ENCODE measurements around the gene ST6GALNAC4.

DNA sequence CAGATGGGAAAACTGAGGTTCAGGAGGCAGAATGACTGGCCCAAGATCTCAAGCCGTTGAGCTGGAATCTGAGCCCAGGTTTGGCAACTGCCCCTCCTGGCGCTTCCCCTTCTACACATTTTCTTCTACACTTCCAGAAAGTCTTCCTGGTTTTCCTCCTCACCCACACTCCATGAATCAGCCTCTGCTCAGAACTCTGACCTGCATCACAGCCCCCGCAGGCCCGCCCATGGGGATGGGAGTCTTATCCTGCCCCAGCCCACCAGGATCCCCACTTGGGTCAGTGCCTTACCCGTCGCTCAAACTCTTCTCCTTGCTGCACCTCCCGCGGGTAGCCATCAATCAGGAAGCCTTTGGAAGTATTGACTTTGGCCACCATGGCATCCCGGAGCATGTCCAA is 45.3 kb downstream of the ST6GALNAC4 start:
- TF ChIP-seq, protein P1, sequence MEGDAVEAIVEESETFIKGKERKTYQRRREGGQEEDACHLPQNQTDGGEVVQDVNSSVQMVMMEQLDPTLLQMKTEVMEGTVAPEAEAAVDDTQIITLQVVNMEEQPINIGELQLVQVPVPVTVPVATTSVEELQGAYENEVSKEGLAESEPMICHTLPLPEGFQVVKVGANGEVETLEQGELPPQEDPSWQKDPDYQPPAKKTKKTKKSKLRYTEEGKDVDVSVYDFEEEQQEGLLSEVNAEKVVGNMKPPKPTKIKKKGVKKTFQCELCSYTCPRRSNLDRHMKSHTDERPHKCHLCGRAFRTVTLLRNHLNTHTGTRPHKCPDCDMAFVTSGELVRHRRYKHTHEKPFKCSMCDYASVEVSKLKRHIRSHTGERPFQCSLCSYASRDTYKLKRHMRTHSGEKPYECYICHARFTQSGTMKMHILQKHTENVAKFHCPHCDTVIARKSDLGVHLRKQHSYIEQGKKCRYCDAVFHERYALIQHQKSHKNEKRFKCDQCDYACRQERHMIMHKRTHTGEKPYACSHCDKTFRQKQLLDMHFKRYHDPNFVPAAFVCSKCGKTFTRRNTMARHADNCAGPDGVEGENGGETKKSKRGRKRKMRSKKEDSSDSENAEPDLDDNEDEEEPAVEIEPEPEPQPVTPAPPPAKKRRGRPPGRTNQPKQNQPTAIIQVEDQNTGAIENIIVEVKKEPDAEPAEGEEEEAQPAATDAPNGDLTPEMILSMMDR (IDR thresholded peaks at IDR 0.05; ENCODE audit: low read depth, low read length) = no peak
- no peak for TF ChIP-seq EZH2phosphoT487 (IDR thresholded peaks at IDR 0.05; ENCODE audit: low read depth)
